OCI-LY7 (cell line): Measurements from ENCODE around the gene NPLOC4. TPM values are rescaled to one million over a fixed set of nuclear protein-coding genes. Genes with fewer than 3 reads are reported as not detected.

ENCODE experiments used
- BruUV-seq: library from RNA; stranded (reverse); fragments of 400-500 nt; replicated peaks from 2 replicates; lab custom pipeline; 2021; lab: Mats Ljungman, UMichigan
- CTCF ChIA-PET: fragments of 300-600 bp; sonication (Branson Sonifier 250); formaldehyde crosslinking; loops from one replicate; lab custom pipeline; 2022; ENCODE audit warnings: antibody characterized with exemption; ENCODE audit not compliant: unreplicated experiment; lab: Charles Lee
- POLR2A ChIA-PET: fragments of 300-600 bp; sonication (Branson Sonifier 250); formaldehyde crosslinking; loops from one replicate; lab custom pipeline; 2022; ENCODE audit warnings: antibody characterized with exemption; lab: Charles Lee
- DNase-seq: peaks from one replicate; pipeline ENCODE4 v3.0.0-alpha.2; 2015; ENCODE audit warnings: low spot score
- H2AFZ ChIP-seq: fragments of 200-600 bp; sonication (generic), shearing (Covaris generic); 2 replicates; pipeline ENCODE4 v1.6.1; 2014; ENCODE audit warnings: mild to moderate bottlenecking, antibody characterized with exemption, low read length, moderate library complexity
- H3K27ac ChIP-seq: fragments of 200-600 bp; sonication (generic); 2 replicates; pipeline ENCODE4 v1.5.1; 2014; ENCODE audit warnings: mixed run types, low read depth, mild to moderate bottlenecking, moderate library complexity, low read length, inconsistent platforms; ENCODE audit not compliant: poor library complexity, severe bottlenecking
- H3K36me3 ChIP-seq: fragments of 200-600 bp; sonication (generic); 2 replicates; pipeline ENCODE4 v1.6.1; 2014; ENCODE audit warnings: mild to moderate bottlenecking, antibody characterized with exemption, low read length, moderate library complexity, mixed read lengths; ENCODE audit not compliant: insufficient read depth
- H3K4me1 ChIP-seq: fragments of 200-600 bp; sonication (generic); 2 replicates; pipeline ENCODE4 v1.5.1; 2014; ENCODE audit warnings: mild to moderate bottlenecking, low read length; ENCODE audit not compliant: insufficient read depth, poor library complexity, severe bottlenecking
- H3K4me2 ChIP-seq: fragments of 200-600 bp; sonication (generic); 2 replicates; pipeline ENCODE4 v1.6.1; 2014; ENCODE audit warnings: mild to moderate bottlenecking, low read length
- H3K4me3 ChIP-seq: fragments of 200-600 bp; sonication (generic); 2 replicates; pipeline ENCODE4 v1.5.1; 2014; ENCODE audit warnings: mild to moderate bottlenecking, low read depth, low read length; ENCODE audit not compliant: poor library complexity, severe bottlenecking
- H3K79me2 ChIP-seq: fragments of 200-600 bp; sonication (generic); 2 replicates; pipeline ENCODE4 v1.6.1; 2016; ENCODE audit warnings: low read depth, mild to moderate bottlenecking, low read length, moderate library complexity, mixed read lengths; ENCODE audit not compliant: insufficient read depth
- H3K9me2 ChIP-seq: fragments of 200-600 bp; sonication (generic); 2 replicates; pipeline ENCODE4 v1.6.1; 2016; ENCODE audit warnings: mild to moderate bottlenecking, low read length, mixed read lengths; ENCODE audit not compliant: insufficient read depth
- H3K9me3 ChIP-seq: fragments of 200-600 bp; sonication (generic); 2 replicates; pipeline ENCODE4 v1.6.1; 2014; ENCODE audit warnings: mild to moderate bottlenecking, mixed run types, low read length, mixed read lengths
- H4K20me1 ChIP-seq: fragments of 200-600 bp; sonication (generic); 2 replicates; pipeline ENCODE4 v1.6.1; 2014; ENCODE audit warnings: mild to moderate bottlenecking, antibody characterized with exemption, low read length, moderate library complexity, mixed read lengths; ENCODE audit not compliant: insufficient read depth
- CTCF ChIP-seq: fragments of 200-600 bp; sonication (generic); conservative IDR thresholded peaks from 2 replicates; pipeline ENCODE4 v1.5.1; 2014; ENCODE audit warnings: mild to moderate bottlenecking, antibody characterized with exemption, low read length, moderate library complexity, mixed read lengths
- EZH2phosphoT487 ChIP-seq: fragments of 200-600 bp; sonication (generic); IDR thresholded peaks from 2 replicates; pipeline ENCODE4 v1.6.1; 2018; ENCODE audit warnings: low read depth, borderline replicate concordance, mild to moderate bottlenecking, mixed run types, antibody characterized with exemption, low read length, moderate library complexity, mixed read lengths
- intact Hi-C: fragments of 100-400 bp; cut with micrococcal nuclease; formaldehyde crosslinking; loops from one replicate; pipeline ENCODE4 v1.10.0; 2022; ENCODE audit not compliant: unreplicated experiment
- total RNA-seq, 2 experiments: library from RNA; depleted of rRNA in 1 of 2; stranded (reverse); fragments of >200 nt in 1 of 2; shearing (Covaris generic) in 1 of 2; gene quantifications; 2 replicates each; pipeline ENCODE4 v1.2.3, GENCODE V29; 2014 to 2022

NPLOC4 gene
- total RNA-seq, 2 experiments from 2014 or later, result 69.6 to 118 TPM

GRCh38 chr17:81545160-81545949 lies 91.6 kb downstream of the NPLOC4 start:
- Histone ChIP-seq H3K36me3 (peaks cover 79% of the 10 kb centered on the region), H2AFZ (no peak overlapping the region), H3K27ac (no peak overlapping the region), H3K9me3 (no peaks in the 10 kb centered on the region), H3K4me2 (no peak overlapping the region), H3K79me2 (no peaks in the 10 kb centered on the region), H3K9me2 (no peaks in the 10 kb centered on the region), H4K20me1 (no peaks in the 10 kb centered on the region), H3K4me3 (no peak overlapping the region), H3K4me1 (no peaks in the 10 kb centered on the region)
- no TSS peak for BruUV-seq
- ChIA-PET POLR2A (no interaction called here), CTCF (no interaction called here)
- intact Hi-C loops, result no loop called here
- no peak for DNase-seq
- no peak for TF ChIP-seq EZH2phosphoT487
- no peak for TF ChIP-seq CTCF

DNA sequence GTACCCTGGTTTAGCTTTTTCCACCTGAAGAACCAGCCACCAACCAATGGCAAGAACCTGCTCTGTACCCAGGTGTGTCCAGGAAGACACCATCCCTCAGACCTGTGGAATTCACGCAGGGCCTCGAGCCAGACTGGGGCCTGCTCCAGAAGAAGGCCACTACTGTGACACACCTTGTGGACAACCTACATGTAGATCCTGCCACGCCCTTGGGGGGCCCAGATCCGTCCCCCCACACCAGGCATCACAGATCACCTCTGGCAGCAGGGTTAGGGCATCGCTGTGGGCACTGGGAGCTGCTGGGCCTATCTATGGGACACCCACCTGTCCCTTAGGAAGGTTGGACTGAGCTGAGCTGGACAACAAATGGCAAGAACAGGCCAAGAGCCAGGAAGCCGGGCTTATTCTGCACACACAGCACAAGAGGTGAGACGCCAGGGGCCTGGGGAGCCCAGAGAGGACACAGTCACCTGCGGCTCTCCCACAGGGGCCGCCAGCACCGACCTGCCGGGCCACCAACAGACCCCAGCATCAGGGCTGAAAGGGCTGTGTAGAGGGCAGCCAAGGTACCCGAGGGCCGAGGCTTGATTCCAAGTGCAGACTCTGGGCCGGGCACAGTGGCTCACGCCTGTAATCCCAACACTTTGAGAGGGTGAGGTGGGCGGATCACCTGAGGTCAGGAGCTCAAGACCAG lies 92.5 kb downstream of the NPLOC4 start:
- H4K20me1 ChIP-seq, result no peaks in the 10 kb centered on the region
- H3K9me2 ChIP-seq, result no peaks in the 10 kb centered on the region
- H3K4me2 ChIP-seq, result no peak overlapping the region
- no peak overlapping the region for H3K27ac ChIP-seq
- ChIA-PET POLR2A (interaction anchor here (0.6 to 1.1 kb wide), 2 partner anchors 10 to 109 kb away, joined by 3 read pairs; no protein-coding TSS in a partner anchor), CTCF (interaction anchor here (0.6 kb wide), 1 partner anchor 27 kb away, joined by 3 read pairs; no protein-coding TSS in a partner anchor)
- H3K79me2 ChIP-seq, result no peaks in the 10 kb centered on the region
- intact Hi-C loops, result no loop called here
- no peaks in the 10 kb centered on the region for H3K9me3 ChIP-seq
- TF ChIP-seq EZH2phosphoT487, result no peak
- no peak for TF ChIP-seq CTCF
- no peak overlapping the region for H2AFZ ChIP-seq
- no TSS peak for BruUV-seq
- H3K4me3 ChIP-seq, result no peak overlapping the region
- no peaks in the 10 kb centered on the region for H3K4me1 ChIP-seq
- H3K36me3 ChIP-seq, result peaks cover 79% of the 10 kb centered on the region
- no peak for DNase-seq
